Activated CD4-positive, alpha-beta T cell treated with anti-CD3 and anti-CD28 coated beads for 36 hours (primary cell): ENCODE data around the gene FIZ1. TPM values are rescaled to one million over a fixed set of nuclear protein-coding genes. Genes with fewer than 3 reads are reported as not detected.
A peak's percentile ranks its signal among the peaks of the same experiment; 100 is the strongest.

Source experiments
- ATAC-seq: fragments of 200-7000 bp; cut with Tn5 transposase; one replicate; pipeline ENCODE4 v1.10.0; 2021; ENCODE audit warnings: mild to moderate bottlenecking, moderate library complexity
- CTCF ChIA-PET: fragments of 350-600 bp; sonication (Branson Sonifier 250); formaldehyde crosslinking; loops from one replicate; lab custom pipeline; 2021; ENCODE audit warnings: antibody characterized with exemption; lab: Charles Lee
- POLR2A ChIA-PET: fragments of 350-600 bp; sonication (Branson Sonifier 250); formaldehyde crosslinking; loops from one replicate; lab custom pipeline; 2021; ENCODE audit warnings: antibody characterized with exemption, inconsistent platforms; lab: Charles Lee
- DNase-seq: peaks from one replicate; pipeline ENCODE4 v3.0.0-alpha.2; 2020
- H3K27ac Mint-ChIP-seq: one replicate; pipeline ENCODE4 v1.8.0; 2021; ENCODE audit warnings: mixed read lengths
- H3K27me3 Mint-ChIP-seq: one replicate; pipeline ENCODE4 v1.8.0; 2021; ENCODE audit warnings: mixed read lengths
- H3K36me3 Mint-ChIP-seq: one replicate; pipeline ENCODE4 v1.8.0; 2021; ENCODE audit warnings: low read depth, mixed read lengths
- H3K4me1 Mint-ChIP-seq: one replicate; pipeline ENCODE4 v1.8.0; 2021; ENCODE audit warnings: mixed read lengths
- H3K4me3 Mint-ChIP-seq: one replicate; pipeline ENCODE4 v1.8.0; 2021; ENCODE audit warnings: mild to moderate bottlenecking, moderate library complexity, mixed read lengths
- H3K9me3 Mint-ChIP-seq: one replicate; pipeline ENCODE4 v1.8.0; 2021; ENCODE audit warnings: low read depth, mixed read lengths
- intact Hi-C, 2 experiments: fragments of 100-400 bp; cut with DNase I in 1 of 2; cut with micrococcal nuclease in 1 of 2; formaldehyde crosslinking; loops; one replicate each; pipeline versions ENCODE4 v1.14.2 to v1.15.1; 2022 to 2024; cut with DNase I, micrococcal nuclease
- total RNA-seq, 2 experiments: library from RNA; stranded (reverse); gene quantifications; one replicate each; pipeline ENCODE4 v1.2.3, GENCODE V29; 2021

FIZ1 gene, protein sequence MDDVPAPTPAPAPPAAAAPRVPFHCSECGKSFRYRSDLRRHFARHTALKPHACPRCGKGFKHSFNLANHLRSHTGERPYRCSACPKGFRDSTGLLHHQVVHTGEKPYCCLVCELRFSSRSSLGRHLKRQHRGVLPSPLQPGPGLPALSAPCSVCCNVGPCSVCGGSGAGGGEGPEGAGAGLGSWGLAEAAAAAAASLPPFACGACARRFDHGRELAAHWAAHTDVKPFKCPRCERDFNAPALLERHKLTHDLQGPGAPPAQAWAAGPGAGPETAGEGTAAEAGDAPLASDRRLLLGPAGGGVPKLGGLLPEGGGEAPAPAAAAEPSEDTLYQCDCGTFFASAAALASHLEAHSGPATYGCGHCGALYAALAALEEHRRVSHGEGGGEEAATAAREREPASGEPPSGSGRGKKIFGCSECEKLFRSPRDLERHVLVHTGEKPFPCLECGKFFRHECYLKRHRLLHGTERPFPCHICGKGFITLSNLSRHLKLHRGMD
- total RNA-seq, result 10 to 100 TPM; 13.6 to 14.7 TPM

- CTCF ChIA-PET, result interaction anchor here (0.6 to 1.3 kb wide), 5 partner anchors 38 to 419 kb away, joined by 3 to 7 read pairs (median 4); partner anchors contain the start of genes SYT5 and U2AF2
- DNase-seq, result peak; percentile 98
- peak within 1 kb of the TSS; percentile 99 for H3K27ac Mint-ChIP-seq
- peaks cover 44% of the 10 kb centered on the region for H3K36me3 Mint-ChIP-seq
- H3K9me3 Mint-ChIP-seq, result no peaks in the 10 kb centered on the region
- POLR2A ChIA-PET, result interaction anchor here (0.5 to 1.8 kb wide), 14 partner anchors 12 to 583 kb away, joined by 3 to 12 read pairs (median 4); partner anchors contain the start of genes CCDC106, SYT5, U2AF2 and UBE2S
- intact Hi-C loops, result loop anchor here (1.0 to 2.0 kb wide), 21 partner anchors 12 to 1733 kb away; partner anchors contain the start of genes U2AF2 (in 2 of the 2), ZNF579 (in 2 of the 2), ZNF784 (in 2 of the 2) and EPN1 (in 1 of the 2)
- no peaks in the 10 kb centered on the region for H3K27me3 Mint-ChIP-seq
- ATAC-seq, result peak; percentile 79
- peak within 1 kb of the TSS; percentile 89 for H3K4me3 Mint-ChIP-seq
- peaks cover 29% of the 10 kb centered on the region for H3K4me1 Mint-ChIP-seq
These were observed at the start of gene FIZ1 for GRCh38 chr19:55599468-55599841. Gene FIZ1, minus strand, starts transcription at chr19:55599517. Its CDS starts 1,652 bp downstream, at chr19:55597865.

- peak overlapping the region; percentile 63 for H3K27ac Mint-ChIP-seq
- CTCF ChIA-PET, result interaction anchor here (1.0 to 1.8 kb wide), 3 partner anchors 8 to 43 kb away, joined by 3 to 8 read pairs (median 4); no protein-coding TSS in a partner anchor
- ATAC-seq, result no peak
- H3K4me3 Mint-ChIP-seq, result peak overlapping the region; percentile 74
- H3K36me3 Mint-ChIP-seq, result peaks cover 29% of the 10 kb centered on the region
- H3K4me1 Mint-ChIP-seq, result peaks cover 44% of the 10 kb centered on the region
- DNase-seq, result no peak
- no peaks in the 10 kb centered on the region for H3K27me3 Mint-ChIP-seq
- H3K9me3 Mint-ChIP-seq, result no peaks in the 10 kb centered on the region
- POLR2A ChIA-PET, result no interaction called here
- intact Hi-C loops, result no loop called here
These were observed 49.4 kb upstream of the FIZ1 start for GRCh38 chr19:55648585-55649267.

GRCh38 chr19:55647732-55648584 is 48.6 kb upstream of the FIZ1 start, which contains the start of gene CCDC106:
Gene CCDC106, plus strand, starts transcription at chr19:55648212. Its CDS starts 835 bp downstream, at chr19:55649047.
- ATAC-seq, result no peak
- peak within 1 kb of the TSS; percentile 82 for H3K27ac Mint-ChIP-seq
- ChIA-PET POLR2A (interaction anchor here (1.0 to 1.6 kb wide), 2 partner anchors 15 to 49 kb away, joined by 3 to 4 read pairs; partner anchors contain the start of gene FIZ1), CTCF (interaction anchor here (0.7 to 1.4 kb wide), 5 partner anchors 9 to 28 kb away, joined by 3 to 9 read pairs (median 4); no protein-coding TSS in a partner anchor)
- H3K4me3 Mint-ChIP-seq, result peak within 1 kb of the TSS; percentile 74
- intact Hi-C loops, result no loop called here
- peaks cover 34% of the 10 kb centered on the region for H3K36me3 Mint-ChIP-seq
- H3K9me3 Mint-ChIP-seq, result no peaks in the 10 kb centered on the region
- peak; percentile 60 for DNase-seq
- H3K27me3 Mint-ChIP-seq, result no peaks in the 10 kb centered on the region
- H3K4me1 Mint-ChIP-seq, result peaks cover 49% of the 10 kb centered on the region

DNA sequence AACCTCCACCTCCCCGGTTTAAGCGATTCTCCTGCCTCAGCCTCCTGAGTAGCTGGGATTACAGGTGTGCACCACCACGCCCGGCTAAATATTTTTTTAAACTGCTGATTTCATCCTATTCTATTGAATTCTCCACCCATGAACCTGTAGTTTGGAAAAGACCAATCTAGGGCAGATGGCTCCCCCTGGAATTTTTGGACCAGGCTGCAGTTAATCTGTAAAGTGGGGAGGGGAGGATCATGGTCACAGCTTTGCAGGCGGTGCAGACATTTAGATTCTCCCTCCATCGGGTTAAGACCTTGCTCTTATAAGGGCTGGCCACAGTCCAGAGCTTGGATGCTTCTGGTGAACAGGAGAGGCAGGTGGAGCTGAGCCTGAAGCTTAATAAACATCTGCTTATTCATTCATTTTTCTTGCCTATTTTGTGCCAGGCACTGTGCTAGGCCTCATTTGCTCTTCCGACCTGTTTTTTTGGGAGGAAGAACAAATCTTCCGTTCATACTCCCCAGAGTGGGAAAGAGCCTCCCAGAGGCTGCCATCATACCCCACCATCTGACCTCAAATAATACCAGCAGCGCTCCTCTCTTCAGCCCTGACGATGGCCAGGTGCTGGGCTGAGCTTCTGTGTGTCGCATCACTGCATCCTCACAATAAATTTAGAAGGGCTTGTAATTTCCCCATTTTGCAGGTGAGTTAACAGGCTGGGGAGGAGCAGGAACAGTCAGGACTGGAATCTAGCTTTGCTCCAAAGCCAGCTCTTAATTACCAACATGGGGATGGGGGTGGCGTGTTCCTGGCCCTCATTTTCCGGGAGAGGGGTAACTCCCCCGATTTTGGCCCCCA is 47.8 kb upstream of the FIZ1 start:
- Mint-ChIP-seq H3K27me3 (no peaks in the 10 kb centered on the region), H3K36me3 (peaks cover 37% of the 10 kb centered on the region), H3K9me3 (no peaks in the 10 kb centered on the region), H3K27ac (peak overlapping the region; percentile 82), H3K4me3 (peak overlapping the region; percentile 74), H3K4me1 (peaks cover 49% of the 10 kb centered on the region)
- ATAC-seq (no peak), DNase-seq (no peak)
- intact Hi-C loops, result no loop called here
- ChIA-PET POLR2A (interaction anchor here (1.0 to 1.6 kb wide), 2 partner anchors 14 to 48 kb away, joined by 3 to 4 read pairs; partner anchors contain the start of gene FIZ1), CTCF (interaction anchor here (0.6 to 2.0 kb wide), 7 partner anchors 8 to 170 kb away, joined by 3 to 9 read pairs (median 4); no protein-coding TSS in a partner anchor)

DNA sequence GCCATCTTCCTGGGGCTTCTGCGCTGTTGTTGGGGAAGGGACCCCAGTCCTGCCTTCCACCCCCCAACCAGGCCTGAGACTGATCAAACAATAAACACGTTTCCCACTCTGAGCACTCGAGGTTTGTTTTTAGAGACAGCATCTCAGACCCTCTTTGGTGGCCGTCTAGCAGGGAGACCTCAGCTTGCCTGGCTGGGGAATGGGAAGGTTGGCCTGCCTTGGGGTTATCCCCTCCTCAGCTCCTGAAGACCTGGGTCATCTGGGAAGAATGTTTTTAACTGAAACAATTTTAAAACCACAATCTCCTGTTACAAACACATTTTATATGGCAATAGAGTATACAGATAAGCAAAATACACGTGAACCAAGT is 46.2 kb upstream of the FIZ1 start:
- ChIA-PET POLR2A (interaction anchor here (0.6 to 1.3 kb wide), 2 partner anchors 9 to 386 kb away, joined by 4 to 7 read pairs; partner anchors contain the start of gene U2AF2), CTCF (interaction anchor here (0.7 to 2.0 kb wide), 3 partner anchors 9 to 142 kb away, joined by 3 to 11 read pairs (median 5); partner anchors contain the start of gene U2AF2)
- Mint-ChIP-seq H3K4me1 (peaks cover 45% of the 10 kb centered on the region), H3K4me3 (peak overlapping the region; percentile 58), H3K36me3 (peaks cover 40% of the 10 kb centered on the region), H3K9me3 (no peaks in the 10 kb centered on the region), H3K27ac (peak overlapping the region; percentile 25), H3K27me3 (no peaks in the 10 kb centered on the region)
- ATAC-seq (no peak), DNase-seq (no peak)
- intact Hi-C loops, result no loop called here

GRCh38 chr19:55644842-55645511 is 45.7 kb upstream of the FIZ1 start:
- H3K36me3 Mint-ChIP-seq, result peaks cover 44% of the 10 kb centered on the region
- no peaks in the 10 kb centered on the region for H3K27me3 Mint-ChIP-seq
- H3K9me3 Mint-ChIP-seq, result no peaks in the 10 kb centered on the region
- POLR2A ChIA-PET, result interaction anchor here (0.6 to 1.3 kb wide), 2 partner anchors 9 to 385 kb away, joined by 4 to 7 read pairs; partner anchors contain the start of gene U2AF2
- intact Hi-C loops, result loop anchor here (5.0 kb wide), 6 partner anchors 38 to 1183 kb away; partner anchors contain the start of genes PPP6R1 (in 2 of the 2), KMT5C (in 1 of the 2), LENG9 (in 1 of the 2) and PPP1R12C (in 1 of the 2)
- DNase-seq (peak; percentile 5), ATAC-seq (no peak)
- peak overlapping the region; percentile 93 for H3K4me3 Mint-ChIP-seq
- peaks cover 45% of the 10 kb centered on the region for H3K4me1 Mint-ChIP-seq
- peak overlapping the region; percentile 91 for H3K27ac Mint-ChIP-seq
- CTCF ChIA-PET, result interaction anchor here (1.1 to 2.0 kb wide), 3 partner anchors 8 to 10 kb away, joined by 3 to 11 read pairs (median 5); partner anchors contain the start of gene U2AF2

- H3K27me3 Mint-ChIP-seq, result no peaks in the 10 kb centered on the region
- no peaks in the 10 kb centered on the region for H3K9me3 Mint-ChIP-seq
- peak overlapping the region; percentile 93 for H3K4me3 Mint-ChIP-seq
- peaks cover 44% of the 10 kb centered on the region for H3K4me1 Mint-ChIP-seq
- peaks cover 42% of the 10 kb centered on the region for H3K36me3 Mint-ChIP-seq
- no peak for ATAC-seq
- peak overlapping the region; percentile 91 for H3K27ac Mint-ChIP-seq
- DNase-seq, result no peak
- POLR2A ChIA-PET, result no interaction called here
- intact Hi-C loops, result loop anchor here (5.0 kb wide), 6 partner anchors 37 to 1182 kb away; partner anchors contain the start of genes PPP6R1 (in 2 of the 2), KMT5C (in 1 of the 2), LENG9 (in 1 of the 2) and PPP1R12C (in 1 of the 2)
- CTCF ChIA-PET, result interaction anchor here (1.5 kb wide), 1 partner anchor 9 kb away, joined by 3 read pairs; no protein-coding TSS in a partner anchor
These were observed 45.0 kb upstream of the FIZ1 start for GRCh38 chr19:55644191-55644833.

DNA sequence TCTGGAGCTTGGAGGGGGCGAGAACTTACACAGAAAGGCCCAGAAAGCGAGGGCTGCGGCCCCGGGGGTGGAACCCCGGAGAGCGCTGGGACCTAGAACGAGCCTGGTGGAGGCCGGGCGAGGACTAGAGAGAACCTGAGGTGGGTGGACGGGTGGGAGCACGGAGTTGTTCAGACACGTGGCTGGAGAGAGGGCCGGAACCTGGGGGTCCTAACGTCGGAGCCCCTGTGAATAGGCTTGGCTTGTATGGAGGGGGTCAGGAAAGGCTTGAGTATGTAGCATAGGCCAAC is 44.5 kb upstream of the FIZ1 start:
- Mint-ChIP-seq H3K4me3 (peak overlapping the region; percentile 93), H3K27me3 (no peaks in the 10 kb centered on the region), H3K36me3 (peaks cover 46% of the 10 kb centered on the region), H3K27ac (peak overlapping the region; percentile 91), H3K4me1 (peaks cover 47% of the 10 kb centered on the region), H3K9me3 (no peaks in the 10 kb centered on the region)
- DNase-seq, result no peak
- ChIA-PET POLR2A (no interaction called here), CTCF (interaction anchor here (1.5 kb wide), 1 partner anchor 9 kb away, joined by 3 read pairs; no protein-coding TSS in a partner anchor)
- ATAC-seq, result no peak
- intact Hi-C loops, result loop anchor here (1.0 to 5.0 kb wide), 13 partner anchors 9 to 1182 kb away; partner anchors contain the start of genes PPP6R1 (in 2 of the 2), EPN1 (in 1 of the 2), FIZ1 (in 1 of the 2) and KMT5C (in 1 of the 2)
